ENCODE data around the gene RBM25.
"Not testable (repeated sequence)": the region's sequence is repeated elsewhere in the genome, so short reads cannot be mapped to it uniquely, and the experiment has no call there.

RBM25 gene

DNA sequence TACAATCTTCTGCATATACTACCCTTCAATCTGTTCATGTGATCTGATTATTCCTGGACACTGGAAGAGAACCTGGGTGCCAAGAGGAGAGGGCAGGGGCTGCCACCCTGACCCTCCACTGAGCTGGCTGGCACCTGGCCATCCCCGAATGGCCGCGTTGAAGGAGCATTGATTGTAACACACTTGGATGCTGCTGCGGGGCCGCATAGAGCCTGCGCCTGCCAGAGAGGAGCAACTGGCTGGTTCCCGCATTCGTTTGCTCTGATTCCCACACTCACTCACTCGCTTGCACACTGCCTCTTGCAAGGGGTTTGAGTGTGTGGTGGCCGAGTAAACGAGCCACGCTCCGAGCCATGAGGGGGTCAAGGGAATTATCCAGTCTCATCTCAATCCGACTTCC, 110.4 kb downstream of the RBM25 start:
- DNase-seq (ENCODE audit: low read depth in 4 of 4, low spot score in 1 of 4), result no peak

DNA sequence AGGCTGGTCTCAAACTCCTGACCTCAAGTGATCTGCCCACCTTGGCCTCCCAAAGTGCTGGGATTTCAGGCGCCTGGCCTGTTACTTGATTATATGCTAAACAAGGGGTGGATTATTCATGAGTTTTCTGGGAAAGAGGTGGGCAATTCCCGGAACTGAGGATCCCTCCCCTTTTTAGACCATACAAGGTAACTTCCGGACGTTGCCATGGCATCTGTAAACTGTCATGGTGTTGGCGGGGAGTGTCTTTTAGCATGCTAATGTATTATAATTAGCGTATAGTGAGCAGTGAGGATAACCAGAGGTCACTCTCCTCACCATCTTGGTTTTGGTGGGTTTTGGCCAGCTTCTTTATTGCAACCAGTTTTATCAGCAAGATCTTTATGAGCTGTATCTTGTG, 111.5 kb downstream of the RBM25 start:
- DNase-seq (ENCODE audit: low read depth in 4 of 4, low spot score in 1 of 4), result not testable (repeated sequence)

DNA sequence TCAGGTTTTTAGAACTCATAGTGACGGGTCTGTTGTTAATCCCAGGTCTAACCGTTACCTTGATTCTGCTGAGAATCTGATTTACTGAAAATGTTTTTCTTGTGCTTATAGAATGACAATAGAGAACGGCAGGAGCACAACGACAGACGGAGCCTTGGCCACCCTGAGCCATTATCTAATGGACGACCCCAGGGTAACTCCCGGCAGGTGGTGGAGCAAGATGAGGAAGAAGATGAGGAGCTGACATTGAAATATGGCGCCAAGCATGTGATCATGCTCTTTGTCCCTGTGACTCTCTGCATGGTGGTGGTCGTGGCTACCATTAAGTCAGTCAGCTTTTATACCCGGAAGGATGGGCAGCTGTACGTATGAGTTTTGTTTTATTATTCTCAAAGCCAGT, 112.4 kb downstream of the RBM25 start:
- no peak for DNase-seq (ENCODE audit: low read depth in 4 of 4, low spot score in 1 of 4)

- no peak for DNase-seq (ENCODE audit: low read depth in 4 of 4, low spot score in 1 of 4)
These were observed 114.2 kb downstream of the RBM25 start for GRCh38 chr14:73172500-73172899.

GRCh38 chr14:73173092-73173735, 114.9 kb downstream of the RBM25 start:
- no peak for DNase-seq (ENCODE audit: low read depth in 4 of 4, low spot score in 1 of 4)

Data from stimulated activated CD4-positive, alpha-beta T cell treated with anti-CD3 and anti-CD28 coated beads, Interleukin-1b, Interleukin-23, amount 100 ng/mL, for 24 hours (primary cell).